Fibroblast of villous mesenchyme (primary cell): ENCODE data around the gene MAPK11. TPM values are rescaled to one million over a fixed set of nuclear protein-coding genes. Genes with fewer than 3 reads are reported as not detected.

ENCODE experiments used
- DNase-seq: peaks from one replicate; pipeline ENCODE4 v3.0.0-alpha.2; 2010; ENCODE audit warnings: low read depth
- H3K4me3 ChIP-seq: 2 replicates; pipeline ENCODE4 v1.5.1; 2011; ENCODE audit warnings: low read depth, mild to moderate bottlenecking, low read length
- CTCF ChIP-seq: IDR thresholded peaks from 2 replicates; pipeline ENCODE4 v1.5.1; 2012; ENCODE audit warnings: low read depth, mild to moderate bottlenecking, low read length; ENCODE audit not compliant: insufficient read depth
- total RNA-seq: library from RNA; depleted of rRNA; stranded (reverse); fragments of >200 nt; gene quantifications from 2 replicates; pipeline ENCODE4 v1.2.3, GENCODE V29; 2012

MAPK11 gene
- total RNA-seq, 1 donor = 6.5 TPM

GRCh38 chr22:50251477-50252081 is 18.6 kb downstream of the MAPK11 start:
- H3K4me3 ChIP-seq = peak overlapping the region; percentile 76
- no peak for TF ChIP-seq CTCF
- DNase-seq = no peak

GRCh38 chr22:50250555-50251476 is 19.4 kb downstream of the MAPK11 start, which contains the start of gene HDAC10:
HDAC10 (minus strand) TSS chr22:50251265; CDS start chr22:50251032, 233 bp downstream.
- TF ChIP-seq CTCF = no peak
- peak; percentile 82 for DNase-seq

GRCh38 chr22:50250249-50250554 is 20.0 kb downstream of the MAPK11 start:
- DNase-seq = no peak
- TF ChIP-seq CTCF = no peak

More at GRCh38 chr22:50250555-50251476, 19.4 kb downstream of the MAPK11 start, which contains the start of gene HDAC10:
- H3K4me3 ChIP-seq = peak within 1 kb of the TSS; percentile 76

GRCh38 chr22:50249341-50250248 is 20.6 kb downstream of the MAPK11 start:
- TF ChIP-seq CTCF = no peak
- no peak for DNase-seq
- peak overlapping the region; percentile 76 for H3K4me3 ChIP-seq

More at GRCh38 chr22:50250249-50250554, 20.0 kb downstream of the MAPK11 start:
- H3K4me3 ChIP-seq = peak overlapping the region; percentile 76

GRCh38 chr22:50248196-50249081 is 21.7 kb downstream of the MAPK11 start:
- H3K4me3 ChIP-seq = no peak overlapping the region
- no peak for DNase-seq
- TF ChIP-seq CTCF = no peak
